ENCODE data around the gene DYSF. TPM values are rescaled to one million over a fixed set of nuclear protein-coding genes. Genes with fewer than 3 reads are reported as not detected.

Gene DYSF
- total RNA-seq, 4 donors from 2014 or later: 4.2 to 12.0 (median 5.9) TPM

DNA sequence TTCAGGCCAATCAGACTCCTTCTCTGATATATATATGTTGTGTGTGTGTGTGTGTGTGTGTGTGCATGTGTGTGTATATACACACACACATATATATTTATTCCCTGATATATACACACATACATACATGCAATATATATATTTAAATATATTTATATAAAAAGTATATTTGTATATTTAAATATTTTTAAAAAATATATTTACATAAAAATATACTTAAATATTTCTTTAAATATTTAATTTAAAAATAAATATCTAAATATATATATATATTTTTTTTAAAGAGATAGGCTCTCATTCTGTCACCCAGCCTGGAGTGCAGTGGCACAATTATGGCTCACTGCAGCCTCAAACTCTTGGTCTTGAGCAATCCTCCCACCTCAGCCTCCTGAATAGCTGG is 281.3 kb downstream of the DYSF start:
- no peaks in the 10 kb centered on the region for H3K27me3 ChIP-seq
- no peak overlapping the region for H3K27ac ChIP-seq
- no peak for DNase-seq (ENCODE audit: low spot score in 2 of 2)
- H3K4me1 ChIP-seq: no peaks in the 10 kb centered on the region
- no peaks in the 10 kb centered on the region for H3K36me3 ChIP-seq
- TF ChIP-seq EP300 (IDR thresholded peaks at IDR 0.05) (no peak), POLR2A (IDR thresholded peaks at IDR 0.05) (no peak)
- TF ChIP-seq, protein P1, sequence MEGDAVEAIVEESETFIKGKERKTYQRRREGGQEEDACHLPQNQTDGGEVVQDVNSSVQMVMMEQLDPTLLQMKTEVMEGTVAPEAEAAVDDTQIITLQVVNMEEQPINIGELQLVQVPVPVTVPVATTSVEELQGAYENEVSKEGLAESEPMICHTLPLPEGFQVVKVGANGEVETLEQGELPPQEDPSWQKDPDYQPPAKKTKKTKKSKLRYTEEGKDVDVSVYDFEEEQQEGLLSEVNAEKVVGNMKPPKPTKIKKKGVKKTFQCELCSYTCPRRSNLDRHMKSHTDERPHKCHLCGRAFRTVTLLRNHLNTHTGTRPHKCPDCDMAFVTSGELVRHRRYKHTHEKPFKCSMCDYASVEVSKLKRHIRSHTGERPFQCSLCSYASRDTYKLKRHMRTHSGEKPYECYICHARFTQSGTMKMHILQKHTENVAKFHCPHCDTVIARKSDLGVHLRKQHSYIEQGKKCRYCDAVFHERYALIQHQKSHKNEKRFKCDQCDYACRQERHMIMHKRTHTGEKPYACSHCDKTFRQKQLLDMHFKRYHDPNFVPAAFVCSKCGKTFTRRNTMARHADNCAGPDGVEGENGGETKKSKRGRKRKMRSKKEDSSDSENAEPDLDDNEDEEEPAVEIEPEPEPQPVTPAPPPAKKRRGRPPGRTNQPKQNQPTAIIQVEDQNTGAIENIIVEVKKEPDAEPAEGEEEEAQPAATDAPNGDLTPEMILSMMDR (IDR thresholded peaks at IDR 0.05): no peak
- no peak overlapping the region for H3K4me3 ChIP-seq
- no peaks in the 10 kb centered on the region for H3K9me3 ChIP-seq

DNA sequence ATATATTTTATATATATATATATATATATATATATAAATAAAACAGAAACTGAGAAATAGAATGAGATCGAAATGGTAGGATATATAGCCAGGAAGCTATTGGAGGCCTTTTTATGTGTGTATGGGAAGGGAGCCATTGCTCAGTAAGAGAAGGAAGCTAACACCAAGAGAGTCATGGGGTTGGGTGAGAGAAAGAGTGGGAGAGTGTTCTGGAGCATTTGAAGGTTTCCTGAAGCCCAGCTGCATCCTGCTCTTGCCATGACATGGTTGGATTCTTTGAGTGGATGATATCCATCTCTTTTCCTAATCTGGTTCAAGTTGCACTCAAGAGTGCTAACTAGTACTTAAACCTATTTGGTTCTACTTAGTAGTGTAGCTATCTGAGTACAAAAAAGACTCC is 282.3 kb downstream of the DYSF start:
- Histone ChIP-seq H3K4me1 (no peaks in the 10 kb centered on the region), H3K27ac (no peak overlapping the region), H3K27me3 (no peaks in the 10 kb centered on the region), H3K36me3 (no peaks in the 10 kb centered on the region), H3K9me3 (peaks cover 0 to 3% (median 0%) of the 10 kb centered on the region in 4 donors), H3K4me3 (no peak overlapping the region)
- DNase-seq (ENCODE audit: low spot score in 2 of 2): no peak
- 92 to 97% methylated on average over 1 of the region's 1 CpG for WGBS, 2 donors
- TF ChIP-seq POLR2A (IDR thresholded peaks at IDR 0.05): no peak
- TF ChIP-seq, protein P1 (IDR thresholded peaks at IDR 0.05): no peak
- no peak for TF ChIP-seq EP300 (IDR thresholded peaks at IDR 0.05)

Other genes with a start within 250 kb of the DYSF start
- 10 to 100 TPM in 3 of 4 donors, 1 to 10 TPM in 1; 5.7 to 22.1 (median 13.6) TPM for gene PAIP2B, start 226.5 kb upstream of the DYSF start, total RNA-seq
- gene ZNF638, start 121.8 kb upstream of the DYSF start, total RNA-seq: 100 to 1,000 TPM; 202 to 286 (median 252) TPM